ENCODE measurements around the gene SPNS3.

Gene SPNS3

DNA sequence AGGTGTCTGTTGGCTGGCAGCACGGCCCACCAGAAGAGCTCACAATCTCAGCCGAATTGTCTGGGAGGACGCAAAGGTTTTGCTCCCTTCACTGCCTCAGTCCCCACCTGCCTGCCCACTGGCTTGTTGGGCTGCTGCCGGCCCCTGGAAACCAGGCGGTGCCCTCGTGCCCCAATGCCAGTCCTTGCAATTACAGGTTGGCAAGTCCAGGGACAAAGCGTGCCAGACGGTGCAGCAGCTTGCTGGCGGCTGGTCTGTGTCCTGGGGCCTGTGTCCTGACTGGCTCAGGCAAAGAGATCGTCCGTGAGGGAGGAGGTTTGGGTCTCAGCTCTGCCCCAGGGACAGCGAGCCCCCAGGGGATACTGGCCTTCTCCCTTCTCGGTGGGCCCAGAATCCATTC lies 40.4 kb downstream of the SPNS3 start:
- no peaks in the 10 kb centered on the region for H3K9me3 ChIP-seq (ENCODE audit: control insufficient read depth, insufficient read depth, low read depth, low read length)
- no peaks in the 10 kb centered on the region for H3K27me3 ChIP-seq (ENCODE audit: control insufficient read depth, insufficient read depth, low read length)
- H3K4me1 ChIP-seq (ENCODE audit: control insufficient read depth, insufficient read depth, low read length) = no peaks in the 10 kb centered on the region
- H3K4me3 ChIP-seq (ENCODE audit: low read depth, low read length) = no peak overlapping the region
- no peaks in the 10 kb centered on the region for H3K36me3 ChIP-seq (ENCODE audit: control insufficient read depth, insufficient read depth, low read length)
- H3K9ac ChIP-seq (ENCODE audit: low read length) = no peak overlapping the region
- H3K27ac ChIP-seq (ENCODE audit: low read depth, low read length) = no peak overlapping the region

DNA sequence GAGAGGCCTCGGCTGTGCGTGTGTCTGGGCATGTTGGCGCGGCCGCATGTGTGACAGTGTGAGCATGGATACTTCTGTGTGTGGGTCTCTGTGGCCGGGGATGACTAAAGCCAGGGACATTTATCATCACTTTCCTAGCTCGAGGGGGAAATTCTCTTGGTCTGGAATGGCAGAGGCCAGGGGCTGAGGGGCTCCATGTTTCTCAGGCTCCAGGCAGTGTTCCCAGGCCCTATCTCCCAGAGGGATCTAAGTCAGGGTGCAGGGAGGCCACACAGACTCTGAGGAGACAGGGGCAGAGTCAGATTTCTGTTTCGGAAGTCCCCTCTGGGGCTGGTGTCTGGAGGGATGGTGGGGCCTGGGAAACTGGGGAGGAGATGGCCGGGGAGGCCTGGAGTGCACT lies 41.3 kb downstream of the SPNS3 start:
- H3K27ac ChIP-seq (ENCODE audit: low read depth, low read length) = no peak overlapping the region
- H3K36me3 ChIP-seq (ENCODE audit: control insufficient read depth, insufficient read depth, low read length) = no peaks in the 10 kb centered on the region
- no peaks in the 10 kb centered on the region for H3K27me3 ChIP-seq (ENCODE audit: control insufficient read depth, insufficient read depth, low read length)
- no peak overlapping the region for H3K4me3 ChIP-seq (ENCODE audit: low read depth, low read length)
- no peaks in the 10 kb centered on the region for H3K9me3 ChIP-seq (ENCODE audit: control insufficient read depth, insufficient read depth, low read depth, low read length)
- H3K9ac ChIP-seq (ENCODE audit: low read length) = no peak overlapping the region
- no peaks in the 10 kb centered on the region for H3K4me1 ChIP-seq (ENCODE audit: control insufficient read depth, insufficient read depth, low read length)

DNA sequence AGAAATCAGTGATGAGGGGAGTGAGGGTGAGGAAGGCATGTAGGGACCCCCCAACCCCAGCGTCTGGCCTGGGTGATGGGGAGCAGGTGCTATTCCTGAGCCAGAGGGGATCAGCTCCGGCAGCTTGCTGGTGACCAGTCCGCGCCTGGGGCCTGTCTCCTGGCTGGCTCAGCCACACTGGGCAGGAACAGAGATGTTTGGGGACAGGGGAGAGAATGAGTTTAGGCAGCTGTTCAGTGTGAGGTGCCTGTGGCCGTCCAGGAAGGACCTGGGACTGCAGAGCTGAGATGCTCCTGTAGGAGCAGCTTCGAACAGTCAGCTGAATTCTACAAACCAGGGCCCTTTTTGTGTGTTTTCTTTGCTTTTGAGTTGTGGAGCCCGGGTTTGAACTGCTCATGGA lies 41.7 kb downstream of the SPNS3 start:
- Histone ChIP-seq H3K4me3 (ENCODE audit: low read depth, low read length) (no peak overlapping the region), H3K27me3 (ENCODE audit: control insufficient read depth, insufficient read depth, low read length) (no peaks in the 10 kb centered on the region), H3K4me1 (ENCODE audit: control insufficient read depth, insufficient read depth, low read length) (0 out of 2 replicates have a peak, but pooled peaks cover under 1% of the 10 kb centered on the region), H3K9ac (ENCODE audit: low read length) (no peak overlapping the region), H3K36me3 (ENCODE audit: control insufficient read depth, insufficient read depth, low read length) (no peaks in the 10 kb centered on the region), H3K9me3 (ENCODE audit: control insufficient read depth, insufficient read depth, low read depth, low read length) (no peaks in the 10 kb centered on the region), H3K27ac (ENCODE audit: low read depth, low read length) (no peak overlapping the region)

DNA sequence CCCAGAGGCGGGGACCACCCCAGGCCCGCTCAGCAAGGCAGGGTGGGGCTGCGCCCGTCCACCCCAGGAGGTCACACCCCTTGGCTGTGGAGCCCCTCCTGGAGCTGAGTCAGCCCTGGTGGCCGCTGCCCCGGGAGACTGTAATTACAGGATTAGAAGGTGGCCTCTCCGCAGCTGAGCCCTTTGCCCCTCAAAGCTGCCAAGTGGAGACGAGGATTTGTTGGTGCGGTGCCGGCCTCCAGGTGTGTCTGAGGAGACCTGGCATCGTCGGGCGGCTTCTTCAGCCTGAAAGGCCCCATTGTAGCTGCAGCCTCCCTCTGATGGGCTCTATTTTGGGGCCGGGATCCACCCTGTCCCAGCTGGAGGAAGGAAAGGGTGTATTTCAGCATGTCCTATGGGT lies 42.3 kb downstream of the SPNS3 start:
- Histone ChIP-seq H3K27me3 (ENCODE audit: control insufficient read depth, insufficient read depth, low read length) (no peaks in the 10 kb centered on the region), H3K9me3 (ENCODE audit: control insufficient read depth, insufficient read depth, low read depth, low read length) (no peaks in the 10 kb centered on the region), H3K4me1 (ENCODE audit: control insufficient read depth, insufficient read depth, low read length) (peaks cover 6% of the 10 kb centered on the region; the same call in 1 of the 2 replicates), H3K9ac (ENCODE audit: low read length) (no peak overlapping the region), H3K27ac (ENCODE audit: low read depth, low read length) (no peak overlapping the region), H3K4me3 (ENCODE audit: low read depth, low read length) (no peak overlapping the region), H3K36me3 (ENCODE audit: control insufficient read depth, insufficient read depth, low read length) (no peaks in the 10 kb centered on the region)

DNA sequence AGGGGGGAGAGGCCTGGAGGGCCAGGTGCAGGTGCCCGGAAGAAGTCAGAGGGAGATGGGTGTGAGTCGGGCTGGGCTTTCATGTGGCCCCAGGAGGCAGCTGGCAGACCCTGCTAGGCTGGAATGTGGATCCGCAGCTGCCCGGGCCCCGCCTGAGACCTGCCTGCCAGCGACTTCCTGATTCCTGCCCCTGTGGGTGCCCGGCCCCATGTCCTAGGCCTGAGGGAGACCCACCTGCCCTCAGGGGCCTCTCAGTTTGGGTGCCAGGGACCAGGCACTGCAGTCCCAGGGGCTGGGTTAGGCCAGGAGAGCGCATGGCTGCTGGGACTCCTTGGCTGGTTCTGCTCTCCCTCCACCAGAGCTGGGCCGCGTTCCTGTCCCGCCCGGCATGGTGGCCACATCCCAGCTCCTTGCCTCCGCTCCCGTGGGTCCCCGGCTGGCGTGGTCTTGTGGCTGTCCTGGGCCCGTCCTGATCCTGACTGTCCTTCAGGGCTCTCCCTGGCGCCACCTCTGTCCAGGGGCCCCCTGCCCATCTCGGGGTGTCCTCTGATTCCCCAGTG lies 42.9 kb downstream of the SPNS3 start:
- H3K9ac ChIP-seq (ENCODE audit: low read length) = no peak overlapping the region
- no peaks in the 10 kb centered on the region for H3K36me3 ChIP-seq (ENCODE audit: control insufficient read depth, insufficient read depth, low read length)
- no peak overlapping the region for H3K4me3 ChIP-seq (ENCODE audit: low read depth, low read length)
- no peaks in the 10 kb centered on the region for H3K27me3 ChIP-seq (ENCODE audit: control insufficient read depth, insufficient read depth, low read length)
- H3K4me1 ChIP-seq (ENCODE audit: control insufficient read depth, insufficient read depth, low read length) = peaks cover 9% of the 10 kb centered on the region; the same call in 1 of the 2 replicates
- no peaks in the 10 kb centered on the region for H3K9me3 ChIP-seq (ENCODE audit: control insufficient read depth, insufficient read depth, low read depth, low read length)
- no peak overlapping the region for H3K27ac ChIP-seq (ENCODE audit: low read depth, low read length)

DNA sequence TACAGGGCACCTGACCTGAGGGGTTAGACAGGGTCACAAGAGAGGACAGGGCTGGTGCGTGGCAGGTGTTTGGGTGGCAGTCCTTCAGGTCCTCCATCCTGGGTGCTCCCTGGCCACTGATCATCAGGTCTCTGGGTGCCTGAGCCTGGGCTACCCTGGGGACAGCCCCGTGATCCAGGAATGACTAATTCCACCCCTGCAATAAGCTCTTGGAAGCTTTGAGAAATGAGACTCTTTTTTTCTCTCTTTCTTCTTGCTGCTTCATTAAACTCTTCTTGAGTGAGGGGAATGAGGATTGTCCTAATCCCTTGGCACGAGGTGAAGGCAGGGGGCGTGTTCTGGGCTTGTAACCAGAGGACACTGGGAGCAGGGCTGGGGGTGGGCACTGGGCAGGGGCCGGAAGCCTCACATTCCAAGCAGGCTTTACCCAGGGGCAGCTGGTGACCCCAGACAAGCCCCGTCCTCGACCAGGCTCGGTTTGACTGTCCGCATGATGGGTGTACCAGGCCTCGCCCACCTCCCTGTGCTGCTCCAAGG lies 43.6 kb downstream of the SPNS3 start:
- H3K4me1 ChIP-seq (ENCODE audit: control insufficient read depth, insufficient read depth, low read length) = peaks cover 9% of the 10 kb centered on the region; the same call in 1 of the 2 replicates
- no peak overlapping the region for H3K4me3 ChIP-seq (ENCODE audit: low read depth, low read length)
- H3K9me3 ChIP-seq (ENCODE audit: control insufficient read depth, insufficient read depth, low read depth, low read length) = no peaks in the 10 kb centered on the region
- H3K36me3 ChIP-seq (ENCODE audit: control insufficient read depth, insufficient read depth, low read length) = no peaks in the 10 kb centered on the region
- H3K27me3 ChIP-seq (ENCODE audit: control insufficient read depth, insufficient read depth, low read length) = no peaks in the 10 kb centered on the region
- no peak overlapping the region for H3K9ac ChIP-seq (ENCODE audit: low read length)
- no peak overlapping the region for H3K27ac ChIP-seq (ENCODE audit: low read depth, low read length)

DNA sequence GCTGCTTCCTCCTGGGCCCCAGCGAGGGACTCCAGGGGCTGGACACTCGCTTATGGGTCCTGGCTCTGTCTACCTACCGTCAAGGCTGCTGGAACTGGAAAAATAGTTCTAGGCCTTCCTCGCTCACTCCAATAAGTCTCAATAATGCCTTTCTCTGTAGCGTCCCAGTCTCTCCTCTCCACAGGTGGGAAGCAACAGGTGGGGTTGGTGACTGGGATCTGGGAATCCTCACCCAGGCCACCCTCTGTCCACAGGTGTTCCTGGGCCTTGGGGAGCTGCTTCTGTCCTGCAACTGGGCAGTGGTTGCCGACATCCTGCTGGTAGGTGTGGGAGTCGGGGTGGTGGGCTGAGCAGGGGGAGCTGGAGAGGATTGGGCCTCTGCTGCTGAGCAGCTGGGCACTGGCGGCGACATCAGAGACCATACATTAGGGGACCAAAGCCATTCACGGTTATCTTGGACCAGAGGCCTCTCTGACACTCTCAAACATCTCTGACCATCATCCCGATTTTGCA lies 44.6 kb downstream of the SPNS3 start:
- no peak overlapping the region for H3K4me3 ChIP-seq (ENCODE audit: low read depth, low read length)
- H3K9me3 ChIP-seq (ENCODE audit: control insufficient read depth, insufficient read depth, low read depth, low read length) = no peaks in the 10 kb centered on the region
- H3K27ac ChIP-seq (ENCODE audit: low read depth, low read length) = no peak overlapping the region
- H3K9ac ChIP-seq (ENCODE audit: low read length) = no peak overlapping the region
- H3K36me3 ChIP-seq (ENCODE audit: control insufficient read depth, insufficient read depth, low read length) = no peaks in the 10 kb centered on the region
- H3K27me3 ChIP-seq (ENCODE audit: control insufficient read depth, insufficient read depth, low read length) = no peaks in the 10 kb centered on the region
- H3K4me1 ChIP-seq (ENCODE audit: control insufficient read depth, insufficient read depth, low read length) = peaks cover 11% of the 10 kb centered on the region; the same call in 1 of the 2 replicates

DNA sequence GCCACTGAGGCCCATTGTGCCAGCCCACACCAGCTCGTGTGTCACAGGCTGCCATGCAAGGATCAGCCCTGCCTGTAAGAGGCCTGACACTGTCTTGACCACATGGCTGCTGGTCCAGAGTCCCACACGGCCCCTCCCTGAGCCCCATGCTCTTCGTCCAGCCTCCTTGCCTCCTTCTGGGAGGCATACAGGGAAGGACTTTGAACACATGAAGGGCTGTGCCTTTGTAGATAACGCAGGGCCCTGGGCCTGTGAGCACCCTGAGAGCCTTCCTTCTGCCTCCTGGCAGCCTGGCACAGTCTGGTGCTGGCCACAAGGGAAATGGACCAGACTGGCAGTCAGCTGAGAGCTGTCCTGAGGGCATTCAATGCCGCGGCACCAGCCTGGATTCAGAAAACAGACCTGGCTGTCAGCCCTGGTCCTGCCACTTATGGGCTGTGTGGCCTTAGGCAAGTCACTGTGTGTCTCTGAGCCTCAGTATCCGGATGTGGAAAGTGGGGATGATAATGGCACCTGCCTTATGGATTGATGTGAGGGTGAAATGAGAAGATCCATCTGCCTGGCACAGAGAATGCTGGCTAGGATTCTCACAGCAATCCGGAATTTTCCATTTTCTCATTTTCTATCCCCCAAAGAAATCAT lies 45.7 kb downstream of the SPNS3 start:
- Histone ChIP-seq H3K4me1 (ENCODE audit: control insufficient read depth, insufficient read depth, low read length) (peaks cover 15% of the 10 kb centered on the region; the same call in 1 of the 2 replicates), H3K9ac (ENCODE audit: low read length) (no peak overlapping the region), H3K4me3 (ENCODE audit: low read depth, low read length) (no peak overlapping the region), H3K27ac (ENCODE audit: low read depth, low read length) (no peak overlapping the region), H3K9me3 (ENCODE audit: control insufficient read depth, insufficient read depth, low read depth, low read length) (no peaks in the 10 kb centered on the region), H3K27me3 (ENCODE audit: control insufficient read depth, insufficient read depth, low read length) (no peaks in the 10 kb centered on the region), H3K36me3 (ENCODE audit: control insufficient read depth, insufficient read depth, low read length) (no peaks in the 10 kb centered on the region)

DNA sequence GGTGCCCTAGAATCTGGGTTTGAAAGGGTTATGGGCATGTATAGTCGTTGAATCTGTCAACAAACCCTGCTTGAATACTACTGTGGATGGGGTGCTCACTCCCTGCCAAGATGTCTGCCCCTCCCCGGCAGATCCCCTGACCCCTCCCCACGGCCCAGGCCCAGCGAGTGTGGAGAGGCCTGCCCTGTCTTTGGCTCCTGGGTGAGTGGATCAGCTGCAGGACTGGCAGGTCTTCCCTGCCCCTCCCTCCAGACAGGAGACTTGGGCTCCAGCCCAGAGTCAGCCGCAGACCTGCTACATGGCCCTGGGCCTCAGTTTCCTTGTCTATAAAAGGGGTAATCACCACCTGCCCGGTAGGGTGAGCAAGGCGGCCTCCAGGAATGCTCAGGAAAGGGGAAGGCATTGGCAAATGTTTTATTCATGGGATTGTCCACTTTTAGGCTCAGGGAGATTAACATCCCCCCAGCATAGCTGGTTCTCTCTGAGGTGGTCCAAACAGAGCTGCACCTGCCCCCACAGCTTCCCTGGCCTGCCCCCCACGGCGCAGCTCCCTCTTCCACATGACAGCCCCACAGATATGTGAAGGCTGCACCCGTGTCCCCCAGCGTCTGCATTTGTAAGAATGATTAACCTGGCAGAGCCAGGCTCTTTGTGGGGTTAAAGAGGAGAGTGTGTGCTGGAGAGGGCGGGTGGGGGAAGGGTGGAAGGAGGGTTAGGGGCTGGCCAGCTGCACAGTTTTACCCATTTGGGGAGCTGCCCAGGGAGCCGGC lies 46.4 kb downstream of the SPNS3 start:
- H3K36me3 ChIP-seq (ENCODE audit: control insufficient read depth, insufficient read depth, low read length) = no peaks in the 10 kb centered on the region
- H3K27ac ChIP-seq (ENCODE audit: low read depth, low read length) = no peak overlapping the region
- H3K27me3 ChIP-seq (ENCODE audit: control insufficient read depth, insufficient read depth, low read length) = no peaks in the 10 kb centered on the region
- H3K4me3 ChIP-seq (ENCODE audit: low read depth, low read length) = no peak overlapping the region
- peaks cover 15% of the 10 kb centered on the region; the same call in 1 of the 2 replicates for H3K4me1 ChIP-seq (ENCODE audit: control insufficient read depth, insufficient read depth, low read length)
- no peak overlapping the region for H3K9ac ChIP-seq (ENCODE audit: low read length)
- H3K9me3 ChIP-seq (ENCODE audit: control insufficient read depth, insufficient read depth, low read depth, low read length) = no peaks in the 10 kb centered on the region

DNA sequence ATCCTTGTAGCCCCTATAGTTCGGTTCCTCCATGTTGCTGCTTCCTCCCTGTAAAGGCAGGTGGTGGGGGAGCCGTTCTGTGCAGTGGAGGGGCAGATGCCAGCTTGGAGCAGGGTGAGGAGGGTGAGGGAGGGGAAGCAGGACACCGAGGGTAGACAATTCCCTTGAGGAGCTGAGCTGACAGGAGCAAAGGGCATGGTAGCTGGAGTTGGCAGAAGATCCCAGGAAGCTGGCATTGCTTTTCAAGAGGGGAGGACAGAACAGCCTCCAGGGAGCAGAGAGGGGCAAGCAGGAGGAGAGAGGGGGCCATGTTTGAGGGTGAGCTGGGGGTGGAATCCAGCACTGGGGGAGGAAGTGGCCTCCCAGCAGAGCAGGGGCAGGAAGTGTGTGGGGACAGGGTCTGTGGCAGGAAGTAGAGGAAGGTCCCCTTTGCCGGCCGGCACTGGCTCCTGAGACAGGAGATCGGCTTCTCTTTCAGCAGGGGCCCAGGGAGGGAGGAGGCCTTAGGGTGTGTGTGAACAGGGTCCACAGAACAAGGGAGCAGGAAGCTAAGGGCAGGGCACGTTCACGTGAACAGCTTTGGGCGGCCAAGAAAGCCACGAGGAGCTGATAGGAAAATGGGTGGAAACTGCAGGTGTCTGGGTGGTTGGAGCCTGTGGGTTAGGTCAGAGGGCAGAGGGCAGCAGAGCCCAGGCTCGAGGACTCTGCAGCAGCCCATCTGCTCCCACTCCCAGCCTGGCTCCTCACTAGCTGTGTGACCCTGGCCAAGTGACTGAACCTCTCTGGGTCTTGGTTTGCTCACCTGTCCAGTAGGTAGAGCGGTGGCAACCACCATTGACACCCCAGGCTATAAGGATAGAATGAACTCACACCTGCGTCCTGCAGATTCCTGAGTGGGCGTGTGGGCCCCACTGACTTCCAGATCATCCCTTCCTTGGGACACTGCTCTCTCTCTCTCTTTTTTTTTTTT lies 47.5 kb downstream of the SPNS3 start:
- no peaks in the 10 kb centered on the region for H3K9me3 ChIP-seq (ENCODE audit: control insufficient read depth, insufficient read depth, low read depth, low read length)
- no peak overlapping the region for H3K9ac ChIP-seq (ENCODE audit: low read length)
- no peak overlapping the region for H3K4me3 ChIP-seq (ENCODE audit: low read depth, low read length)
- H3K4me1 ChIP-seq (ENCODE audit: control insufficient read depth, insufficient read depth, low read length) = peaks cover 15% of the 10 kb centered on the region; the same call in 1 of the 2 replicates
- H3K36me3 ChIP-seq (ENCODE audit: control insufficient read depth, insufficient read depth, low read length) = no peaks in the 10 kb centered on the region
- no peak overlapping the region for H3K27ac ChIP-seq (ENCODE audit: low read depth, low read length)
- H3K27me3 ChIP-seq (ENCODE audit: control insufficient read depth, insufficient read depth, low read length) = no peaks in the 10 kb centered on the region

Data from HUES6 (cell line).